HG03460 (cell line): ENCODE measurements around the gene ERCC6L2.
A peak's percentile ranks its signal among the peaks of the same experiment; 100 is the strongest.

ENCODE experiments used
- ATAC-seq: cut with Tn5 transposase; IDR thresholded peaks from one replicate; pipeline ENCODE4 v1.9.1; 2021; ENCODE audit not compliant: unreplicated experiment

The ERCC6L2 gene

GRCh38 chr9:96015876-96016686 is 140.6 kb downstream of the ERCC6L2 start:
- peak; percentile 51 for ATAC-seq
